RWPE1 (cell line): Measurements from ENCODE around the gene RASSF5.

Experiments
- CTCF ChIA-PET: fragments of 350-600 bp; sonication (Branson Sonifier 250); formaldehyde crosslinking; extraction: SDS; loops from one replicate; lab custom pipeline; 2021; lab: Yijun Ruan, JAX
- POLR2A ChIA-PET: fragments of 400-600 bp; formaldehyde crosslinking; extraction: SDS; loops from one replicate; lab custom pipeline; 2020; ENCODE audit warnings: antibody characterized with exemption; ENCODE audit not compliant: low non-redundant PET; lab: Yijun Ruan, JAX
- DNase-seq: peaks from one replicate; pipeline ENCODE4 v3.0.0; 2012; ENCODE audit warnings: low spot score
- H3K27ac ChIP-seq: fragments of 450-650 bp; 2 replicates; pipeline ENCODE4 v1.5.1; 2017
- TF ChIP-seq, protein P1 (sequence below): fragments of 450-650 bp; conservative IDR thresholded peaks from 2 replicates; pipeline ENCODE4 v1.5.1; 2017; ENCODE audit warnings: low read depth, mild to moderate bottlenecking

Gene RASSF5

DNA sequence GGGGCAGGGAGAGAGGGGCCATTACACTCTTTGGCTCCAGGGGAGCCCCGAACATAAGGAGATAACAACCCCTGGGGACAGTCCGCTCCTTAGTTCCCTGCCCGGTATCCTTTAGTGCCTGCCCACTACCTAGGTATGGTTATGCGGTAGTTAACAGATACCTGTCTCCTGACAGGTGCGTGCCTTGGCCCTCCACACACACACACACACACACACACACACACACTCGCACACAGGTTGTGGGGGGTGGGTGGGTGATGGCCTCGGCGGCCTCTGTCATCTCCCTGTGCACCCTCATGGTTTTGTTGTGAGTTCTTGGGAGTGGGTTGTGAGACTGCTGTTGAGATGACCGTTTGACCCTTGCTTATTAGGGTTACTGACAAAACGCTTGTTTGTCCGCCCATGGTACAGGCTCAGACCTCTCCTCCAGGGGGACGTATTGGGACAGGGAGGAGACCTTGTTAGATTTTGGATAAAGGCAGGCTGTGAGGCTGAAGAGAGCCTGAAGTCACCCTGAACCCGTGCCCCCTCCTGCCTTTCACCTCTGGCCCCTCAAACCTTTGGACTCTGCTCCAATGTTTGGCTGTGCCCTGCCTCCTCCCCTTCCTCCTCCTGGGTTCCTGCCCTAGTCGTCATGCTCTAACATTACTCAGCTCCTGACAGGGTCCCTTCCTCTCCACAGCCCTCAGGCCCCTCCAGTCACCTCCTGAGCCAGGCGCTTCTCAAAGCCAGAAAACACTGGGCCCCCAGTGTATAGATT, 979 bp downstream of the RASSF5 start:
- TF ChIP-seq, protein P1, sequence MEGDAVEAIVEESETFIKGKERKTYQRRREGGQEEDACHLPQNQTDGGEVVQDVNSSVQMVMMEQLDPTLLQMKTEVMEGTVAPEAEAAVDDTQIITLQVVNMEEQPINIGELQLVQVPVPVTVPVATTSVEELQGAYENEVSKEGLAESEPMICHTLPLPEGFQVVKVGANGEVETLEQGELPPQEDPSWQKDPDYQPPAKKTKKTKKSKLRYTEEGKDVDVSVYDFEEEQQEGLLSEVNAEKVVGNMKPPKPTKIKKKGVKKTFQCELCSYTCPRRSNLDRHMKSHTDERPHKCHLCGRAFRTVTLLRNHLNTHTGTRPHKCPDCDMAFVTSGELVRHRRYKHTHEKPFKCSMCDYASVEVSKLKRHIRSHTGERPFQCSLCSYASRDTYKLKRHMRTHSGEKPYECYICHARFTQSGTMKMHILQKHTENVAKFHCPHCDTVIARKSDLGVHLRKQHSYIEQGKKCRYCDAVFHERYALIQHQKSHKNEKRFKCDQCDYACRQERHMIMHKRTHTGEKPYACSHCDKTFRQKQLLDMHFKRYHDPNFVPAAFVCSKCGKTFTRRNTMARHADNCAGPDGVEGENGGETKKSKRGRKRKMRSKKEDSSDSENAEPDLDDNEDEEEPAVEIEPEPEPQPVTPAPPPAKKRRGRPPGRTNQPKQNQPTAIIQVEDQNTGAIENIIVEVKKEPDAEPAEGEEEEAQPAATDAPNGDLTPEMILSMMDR: no peak
- ChIA-PET POLR2A (no interaction called here), CTCF (interaction anchor here (0.7 to 2.7 kb wide), 5 partner anchors 10 to 104 kb away, joined by 3 to 9 read pairs (median 3); partner anchors contain the start of gene EIF2D)
- DNase-seq: no peak
- H3K27ac ChIP-seq: peak overlapping the region; percentile 76

DNA sequence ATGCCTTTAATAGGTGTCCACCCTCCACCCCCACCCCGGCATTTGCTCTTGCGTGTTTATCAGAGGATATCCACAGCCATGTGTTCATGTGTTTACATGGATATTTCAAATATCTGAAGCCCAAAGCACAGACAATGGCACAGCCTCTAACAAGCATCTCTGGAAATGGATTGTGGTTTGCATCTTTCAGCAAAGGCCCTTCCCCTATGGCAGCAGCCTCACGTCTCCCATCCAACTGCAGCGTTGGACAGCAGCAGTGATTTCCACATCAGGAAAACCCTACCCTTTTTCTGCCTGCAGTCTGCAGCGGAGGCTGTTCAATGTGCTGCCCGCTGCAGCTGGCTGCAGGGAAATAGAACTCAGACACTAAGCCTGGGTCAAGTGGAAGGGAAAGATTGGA, 1.6 kb downstream of the RASSF5 start:
- no peak for DNase-seq
- ChIA-PET CTCF (interaction anchor here (0.6 kb wide), 1 partner anchor 66 kb away, joined by 4 read pairs; no protein-coding TSS in a partner anchor), POLR2A (no interaction called here)
- TF ChIP-seq, protein P1: no peak
- H3K27ac ChIP-seq: peak overlapping the region; percentile 76

DNA sequence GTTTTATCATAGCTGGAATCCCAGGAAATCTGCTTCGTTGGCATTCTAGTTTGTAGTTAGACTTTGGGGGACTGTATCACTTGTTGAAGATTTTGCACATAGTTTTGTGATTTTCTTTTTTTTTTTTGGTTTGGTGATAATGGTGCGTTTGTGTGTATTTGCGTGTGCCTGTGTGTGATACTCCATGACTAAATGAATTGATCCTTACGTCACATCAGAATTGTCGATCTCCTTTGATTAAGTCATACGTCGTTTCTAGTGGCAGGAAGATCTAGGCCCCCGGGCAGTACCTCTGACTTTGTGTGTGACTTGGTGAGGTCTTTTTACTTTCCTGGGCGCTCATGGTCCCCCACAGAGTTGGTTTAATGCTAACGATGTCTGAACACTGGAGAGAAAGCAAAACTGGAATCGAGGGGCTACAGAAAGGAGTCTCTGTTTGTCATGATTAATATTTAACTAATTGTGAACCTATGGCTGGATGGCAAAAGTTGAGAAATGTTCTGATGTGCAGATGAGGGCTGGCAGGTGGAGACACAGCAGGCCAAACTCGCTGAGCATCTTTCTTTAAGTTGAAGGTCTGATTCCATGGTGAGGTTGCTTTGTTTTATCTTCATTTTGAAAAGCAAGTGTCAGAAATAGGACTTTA, 2.4 kb downstream of the RASSF5 start:
- ChIA-PET CTCF (interaction anchor here (0.5 to 1.0 kb wide), 3 partner anchors 17 to 66 kb away, joined by 4 to 9 read pairs (median 4); no protein-coding TSS in a partner anchor), POLR2A (no interaction called here)
- no peak for DNase-seq
- H3K27ac ChIP-seq: no peak overlapping the region
- TF ChIP-seq, protein P1: no peak

DNA sequence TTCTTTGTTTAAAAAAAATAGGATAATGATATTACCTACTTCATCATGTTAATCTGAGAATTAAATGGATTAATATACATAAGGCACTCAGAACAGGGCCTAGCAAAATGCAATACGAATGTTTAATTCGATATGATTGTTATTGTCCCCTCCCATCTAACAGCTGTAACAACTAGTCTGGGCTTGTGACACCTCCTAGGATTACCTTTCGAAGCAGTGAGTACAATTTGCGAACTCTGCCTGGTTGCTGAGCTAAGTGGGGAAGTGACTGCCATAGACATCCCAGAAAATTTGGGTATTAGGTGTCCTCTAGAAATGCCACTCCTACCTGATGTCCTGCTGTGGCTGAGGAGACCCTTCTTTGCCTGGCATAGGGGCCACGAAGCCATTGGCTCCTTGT, 3.0 kb downstream of the RASSF5 start:
- ChIA-PET CTCF (interaction anchor here (0.5 to 1.1 kb wide), 4 partner anchors 17 to 96 kb away, joined by 3 to 9 read pairs (median 6); no protein-coding TSS in a partner anchor), POLR2A (no interaction called here)
- no peak for DNase-seq
- peak overlapping the region; percentile 53 for H3K27ac ChIP-seq
- TF ChIP-seq, protein P1: no peak

DNA sequence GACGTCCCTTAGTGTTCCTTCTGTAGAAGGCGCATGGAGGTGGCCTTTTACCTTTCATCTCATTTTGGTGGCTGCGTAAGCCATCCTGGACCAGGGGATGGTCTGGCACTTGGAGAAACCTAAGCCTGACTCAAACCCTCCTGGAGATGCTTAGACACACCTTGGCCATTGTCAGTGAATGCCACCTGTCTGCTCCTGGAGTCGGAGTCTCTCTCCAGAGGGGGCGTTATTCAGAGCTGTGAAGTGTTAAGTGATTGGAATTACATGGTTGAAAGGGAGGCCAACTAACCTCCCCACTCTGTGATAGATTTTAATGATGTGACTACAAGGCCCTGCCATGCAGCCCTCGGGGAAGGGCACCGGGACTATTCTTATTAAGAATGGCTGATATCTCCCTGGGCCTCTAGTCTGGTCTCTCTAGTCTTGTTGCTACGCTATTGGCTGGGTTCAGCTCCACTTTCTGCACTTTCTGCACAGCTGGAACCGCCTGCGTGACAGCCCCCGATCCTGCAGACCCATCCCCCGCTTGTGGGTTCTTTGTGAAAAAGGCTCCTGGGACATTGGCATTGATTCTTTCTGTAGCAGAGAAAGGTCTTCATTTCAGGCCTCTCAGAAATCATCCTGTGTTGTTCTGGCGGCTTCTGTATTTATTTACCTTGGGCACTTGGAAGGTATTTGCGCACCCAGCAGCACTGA, 4.2 kb downstream of the RASSF5 start:
- CTCF ChIA-PET: interaction anchor here (0.5 to 1.1 kb wide), 2 partner anchors 14 to 32 kb away, joined by 5 to 7 read pairs; no protein-coding TSS in a partner anchor
- no peak for DNase-seq
- TF ChIP-seq, protein P1: no peak
- POLR2A ChIA-PET: no interaction called here
- H3K27ac ChIP-seq: peak overlapping the region; percentile 97
